Body of pancreas (tissue), 4 donors: ENCODE results near the gene ADGRF4.

Experiments
- CTCF ChIP-seq, 7 experiments: fragments of 450-650 bp in 4 of 7; fragments of 200-600 bp in 3 of 7; sonication (generic) in 3 of 7; IDR thresholded peaks; one replicate each; pipeline ENCODE4 v1.5.1; 2016 to 2019; ENCODE audit warnings: antibody characterized with exemption in 7 of 7
- POLR2A ChIP-seq, 3 donors: fragments of 450-650 bp; IDR thresholded peaks; one replicate each; pipeline ENCODE4 v1.6.1; 2016; ENCODE audit warnings: antibody characterized with exemption in 3 of 3, mild to moderate bottlenecking in 2 of 3

DNA sequence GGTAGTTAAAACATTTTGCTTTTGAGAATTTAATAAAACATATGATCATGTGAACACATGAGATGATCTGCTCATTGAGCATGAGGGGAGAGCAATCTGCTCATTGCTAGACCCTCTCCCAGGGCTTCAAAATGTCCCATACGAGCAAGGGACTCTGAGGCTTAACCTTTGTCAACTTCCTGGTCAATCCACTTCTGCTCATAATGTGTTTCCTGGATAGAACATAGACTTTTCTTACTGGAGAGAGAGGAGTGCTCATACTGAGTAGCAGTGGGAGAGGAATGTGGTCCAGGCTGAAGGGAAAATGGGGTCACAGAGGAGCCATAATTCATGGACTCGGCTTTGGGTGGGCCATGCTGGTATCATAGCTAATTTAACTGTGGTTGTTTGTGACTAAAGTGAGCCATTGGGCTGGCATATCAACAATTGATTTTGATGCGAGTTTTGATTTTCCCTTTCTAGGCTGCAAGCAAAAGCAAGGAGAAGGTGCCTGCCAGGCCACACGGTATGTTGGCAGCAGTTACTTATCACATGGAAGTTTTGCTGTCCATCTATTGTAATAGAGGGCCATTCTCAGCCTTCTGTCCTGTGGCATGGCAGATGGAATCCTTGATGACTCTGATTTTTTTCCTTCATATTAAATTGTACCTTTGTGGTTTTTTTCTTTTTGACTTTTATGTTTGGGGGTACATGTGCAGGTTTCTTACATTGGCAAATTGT, 20.8 kb upstream of the ADGRF4 start:
- TF ChIP-seq CTCF (IDR thresholded peaks at IDR 0.05), result no peak
- TF ChIP-seq POLR2A (IDR thresholded peaks at IDR 0.05), result no peak
